HCT116 (cell line): ENCODE results near the gene CFAP410. TPM values are rescaled to one million over a fixed set of nuclear protein-coding genes. Genes with fewer than 3 reads are reported as not detected.

Experiments used
- ATAC-seq: fragments of 200-7000 bp; cut with Tn5 transposase; 2 replicates; pipeline ENCODE4 v1.9.1; 2020; ENCODE audit warnings: mild to moderate bottlenecking, moderate library complexity
- BruUV-seq: library from RNA; stranded (reverse); fragments of 400-500 nt; replicated peaks from 2 replicates; lab custom pipeline; 2021; lab: Mats Ljungman, UMichigan
- CTCF ChIA-PET: fragments of 300-600 bp; sonication (Branson Sonifier 250); formaldehyde crosslinking; loops from one replicate; lab custom pipeline; 2021; ENCODE audit warnings: antibody characterized with exemption; lab: Charles Lee
- POLR2A ChIA-PET: fragments of 300-600, 350-600 bp; sonication (Branson Sonifier 250); formaldehyde crosslinking; loops from one replicate; lab custom pipeline; 2021; ENCODE audit warnings: antibody characterized with exemption; lab: Charles Lee
- RAD21 ChIA-PET, 2 experiments: fragments of 300-600 bp; sonication (Branson Sonifier 250); formaldehyde crosslinking; loops; one replicate each; lab custom pipeline; 2023; ENCODE audit warnings: low total read pairs in 2 of 2; ENCODE audit not compliant: uncharacterized antibody in 2 of 2, unreplicated experiment in 2 of 2, low non-redundant PET in 1 of 2; lab: Charles Lee
- DNase-seq: peaks from one replicate; pipeline ENCODE4 v3.0.0-alpha.2; 2010; ENCODE audit warnings: low read depth, low spot score
- H2AFZ ChIP-seq: fragments of 200-600 bp; shearing (Covaris generic), sonication (generic); 2 replicates; pipeline ENCODE4 v1.6.1; 2017; ENCODE audit warnings: low read depth, mixed run types, mixed read lengths, antibody characterized with exemption, low read length; ENCODE audit not compliant: poor library complexity, severe bottlenecking
- H3K27ac ChIP-seq: 2 replicates; pipeline ENCODE4 v1.5.1; 2012; ENCODE audit warnings: low read depth, low read length
- H3K27me3 ChIP-seq: fragments of 200-600 bp; sonication (generic); 2 replicates; pipeline ENCODE4 v1.6.1; 2016; ENCODE audit warnings: mixed run types, low read length, mixed read lengths; ENCODE audit not compliant: insufficient read depth
- H3K36me3 ChIP-seq, 2 experiments: fragments of 200-500 bp in 1 of 2; fragments of 200-600 bp in 1 of 2; sonication (Bioruptor generic) in 1 of 2; sonication (generic) in 1 of 2; 2 replicates each; pipeline versions ENCODE4 v1.5.1 to v1.6.1; 2014 to 2016; ENCODE audit warnings: low read length in 2 of 2, inconsistent platforms in 1 of 2, mixed read lengths in 1 of 2, mixed run types in 1 of 2; ENCODE audit not compliant: insufficient read depth in 2 of 2, control insufficient read depth in 1 of 2
- H3K4me1 ChIP-seq, 2 experiments: fragments of 200-600 bp in 1 of 2; sonication (generic) in 1 of 2; 2 replicates each; pipeline versions ENCODE4 v1.5.1 to v1.6.1; 2012 to 2017; ENCODE audit warnings: low read length in 2 of 2, inconsistent platforms in 1 of 2, mild to moderate bottlenecking in 1 of 2, mixed read lengths in 1 of 2, mixed run types in 1 of 2, moderate library complexity in 1 of 2; ENCODE audit not compliant: insufficient read depth in 2 of 2, control insufficient read depth in 1 of 2
- H3K4me2 ChIP-seq: fragments of 200-600 bp; sonication (generic); 2 replicates; pipeline ENCODE4 v1.6.1; 2017; ENCODE audit warnings: mixed run types, low read length, mixed read lengths
- H3K4me3 ChIP-seq, 2 experiments: fragments of 200-600 bp in 1 of 2; sonication (generic) in 1 of 2; replicated peaks in 1 of 2; 2 replicates each; pipeline ENCODE4 v1.5.1; 2011 to 2016; ENCODE audit warnings: low read length in 2 of 2, control low read depth in 1 of 2, low read depth in 1 of 2, mild to moderate bottlenecking in 1 of 2, mixed read lengths in 1 of 2, mixed run types in 1 of 2
- H3K79me2 ChIP-seq: fragments of 200-600 bp; sonication (generic); 2 replicates; pipeline ENCODE4 v1.6.1; 2017; ENCODE audit warnings: mild to moderate bottlenecking, mixed run types, low read length, moderate library complexity, mixed read lengths; ENCODE audit not compliant: insufficient read depth
- H3K9ac ChIP-seq: fragments of 200-600 bp; sonication (generic); 2 replicates; pipeline ENCODE4 v1.6.1; 2016; ENCODE audit warnings: low read length, mixed read lengths
- H3K9me2 ChIP-seq: fragments of 200-600 bp; sonication (generic), shearing (Covaris generic); 2 replicates; pipeline ENCODE4 v1.6.1; 2017; ENCODE audit warnings: mixed run types, mild to moderate bottlenecking, moderate library complexity; ENCODE audit not compliant: insufficient read depth
- H3K9me3 ChIP-seq, 2 experiments: fragments of 200-500 bp in 1 of 2; fragments of 200-600 bp in 1 of 2; sonication (Bioruptor generic) in 1 of 2; sonication (generic) in 1 of 2; 2 replicates each; pipeline ENCODE4 v1.6.1; 2014 to 2017; ENCODE audit warnings: low read length in 2 of 2, mixed read lengths in 2 of 2, inconsistent platforms in 1 of 2, low read depth in 1 of 2, mild to moderate bottlenecking in 1 of 2, mixed run types in 1 of 2, moderate library complexity in 1 of 2; ENCODE audit not compliant: control insufficient read depth in 1 of 2, insufficient read depth in 1 of 2
- H4K20me1 ChIP-seq: fragments of 200-600 bp; sonication (generic), shearing (Covaris generic); 2 replicates; pipeline ENCODE4 v1.6.1; 2017; ENCODE audit warnings: mixed run types, mild to moderate bottlenecking, moderate library complexity; ENCODE audit not compliant: insufficient read depth
- CEBPB ChIP-seq: IDR thresholded peaks from 2 replicates; pipeline ENCODE4 v1.6.1; 2012; ENCODE audit warnings: low read depth
- EGR1 ChIP-seq: IDR thresholded peaks from 2 replicates; pipeline ENCODE4 v1.6.1; 2012; ENCODE audit warnings: low read depth
- ELF1 ChIP-seq: IDR thresholded peaks from 2 replicates; pipeline ENCODE4 v1.6.1; 2012; ENCODE audit warnings: low read depth, borderline replicate concordance
- EZH2 ChIP-seq: fragments of 200-600 bp; sonication (generic); IDR thresholded peaks from 2 replicates; pipeline ENCODE4 v1.6.1; 2017; ENCODE audit warnings: antibody characterized with exemption, mixed run types
- EZH2phosphoT487 ChIP-seq: fragments of 200-600 bp; IDR thresholded peaks from 2 replicates; pipeline ENCODE4 v1.6.1; 2018; ENCODE audit warnings: antibody characterized with exemption, borderline replicate concordance
- FOSL1 ChIP-seq: IDR thresholded peaks from 2 replicates; pipeline ENCODE4 v1.6.1; 2012; ENCODE audit warnings: low read depth
- POLR2A ChIP-seq: IDR thresholded peaks from 2 replicates; pipeline ENCODE4 v1.7.0; 2011; ENCODE audit warnings: borderline replicate concordance; ENCODE audit not compliant: insufficient read depth, insufficient read length; ENCODE audit errors: extremely low read depth
- SIN3A ChIP-seq: IDR thresholded peaks from 2 replicates; pipeline ENCODE4 v1.6.1; 2012; ENCODE audit warnings: low read depth
- SP1 ChIP-seq: IDR thresholded peaks from 2 replicates; pipeline ENCODE4 v1.6.1; 2012; ENCODE audit warnings: low read depth
- SRF ChIP-seq: IDR thresholded peaks from 2 replicates; pipeline ENCODE4 v1.6.1; 2012; ENCODE audit warnings: low read depth
- TCF7L2 ChIP-seq: IDR thresholded peaks from 2 replicates; pipeline ENCODE4 v1.7.0; 2011; ENCODE audit warnings: borderline replicate concordance, inconsistent platforms; ENCODE audit not compliant: insufficient read depth, insufficient read length; ENCODE audit errors: extremely low read depth
- YY1 ChIP-seq: IDR thresholded peaks from 2 replicates; pipeline ENCODE4 v1.6.1; 2011; ENCODE audit warnings: low read length, low read depth, moderate library complexity, mild to moderate bottlenecking; ENCODE audit not compliant: insufficient replicate concordance; ENCODE audit errors: extremely low read depth
- ZNF274 ChIP-seq: fragments of 200-500 bp; sonication (Bioruptor generic); IDR thresholded peaks from 2 replicates; pipeline ENCODE4 v1.6.1; 2014; ENCODE audit warnings: mild to moderate bottlenecking, low read depth, low read length, inconsistent platforms
- intact Hi-C: fragments of 100-400 bp; cut with micrococcal nuclease; formaldehyde crosslinking; loops from 2 replicates; pipeline ENCODE4 v1.10.0; 2022
- total RNA-seq: library from RNA; stranded (reverse); gene quantifications from one replicate; pipeline ENCODE4 v1.2.1, GENCODE V29; 2021; ENCODE audit not compliant: unreplicated experiment
- TF ChIP-seq, protein P1 (sequence below), 3 experiments: fragments of 200-600 bp in 1 of 3; sonication (generic) in 1 of 3; IDR thresholded peaks in 2 of 3; conservative IDR thresholded peaks in 1 of 3; 2 replicates each; pipeline ENCODE4 v1.5.1; 2012 to 2017; ENCODE audit warnings: low read depth in 2 of 3, low read length in 2 of 3, antibody characterized with exemption in 1 of 3, borderline replicate concordance in 1 of 3, control low read depth in 1 of 3, mild to moderate bottlenecking in 1 of 3, mixed read lengths in 1 of 3, mixed run types in 1 of 3, moderate library complexity in 1 of 3; ENCODE audit not compliant: insufficient read depth in 1 of 3
- TF ChIP-seq, protein P2 (sequence below): IDR thresholded peaks from 2 replicates; pipeline ENCODE4 v1.6.1; 2012

The CFAP410 gene
- total RNA-seq, 1 experiment from 2014 or later: 15.3 TPM

DNA sequence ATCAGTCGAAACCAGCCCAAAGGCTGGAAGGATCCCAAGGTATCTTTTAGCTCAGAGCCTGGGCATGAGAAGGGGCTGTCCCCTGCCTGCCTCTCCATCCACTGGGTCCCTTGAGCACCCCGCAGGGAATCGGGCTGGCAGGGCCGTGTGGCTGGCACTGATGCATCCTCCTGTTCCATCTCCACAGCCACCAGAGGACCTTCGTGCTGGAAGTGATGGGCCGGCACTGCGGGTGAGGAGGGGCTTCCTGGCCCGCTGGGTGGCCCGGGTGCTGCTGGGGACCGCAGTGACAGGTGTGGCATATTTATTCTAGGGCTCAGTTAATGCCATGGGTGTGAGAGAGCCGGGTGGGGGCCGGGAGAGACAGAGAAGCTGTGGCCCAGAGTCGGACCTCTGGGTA, 25.7 kb downstream of the CFAP410 start:
- no peaks in the 10 kb centered on the region for H3K9me2 ChIP-seq
- CTCF ChIA-PET: no interaction called here
- BruUV-seq: no TSS peak
- H3K27me3 ChIP-seq: no peaks in the 10 kb centered on the region
- POLR2A ChIA-PET: no interaction called here
- H3K9ac ChIP-seq: no peak overlapping the region
- H3K4me3 ChIP-seq: no peak overlapping the region
- no peak for DNase-seq
- peaks cover 7 to 22% of the 10 kb centered on the region in 2 experiments; a peak in 3 of 4 replicates for H3K36me3 ChIP-seq
- no peak for TF ChIP-seq SIN3A
- TF ChIP-seq, protein P1, sequence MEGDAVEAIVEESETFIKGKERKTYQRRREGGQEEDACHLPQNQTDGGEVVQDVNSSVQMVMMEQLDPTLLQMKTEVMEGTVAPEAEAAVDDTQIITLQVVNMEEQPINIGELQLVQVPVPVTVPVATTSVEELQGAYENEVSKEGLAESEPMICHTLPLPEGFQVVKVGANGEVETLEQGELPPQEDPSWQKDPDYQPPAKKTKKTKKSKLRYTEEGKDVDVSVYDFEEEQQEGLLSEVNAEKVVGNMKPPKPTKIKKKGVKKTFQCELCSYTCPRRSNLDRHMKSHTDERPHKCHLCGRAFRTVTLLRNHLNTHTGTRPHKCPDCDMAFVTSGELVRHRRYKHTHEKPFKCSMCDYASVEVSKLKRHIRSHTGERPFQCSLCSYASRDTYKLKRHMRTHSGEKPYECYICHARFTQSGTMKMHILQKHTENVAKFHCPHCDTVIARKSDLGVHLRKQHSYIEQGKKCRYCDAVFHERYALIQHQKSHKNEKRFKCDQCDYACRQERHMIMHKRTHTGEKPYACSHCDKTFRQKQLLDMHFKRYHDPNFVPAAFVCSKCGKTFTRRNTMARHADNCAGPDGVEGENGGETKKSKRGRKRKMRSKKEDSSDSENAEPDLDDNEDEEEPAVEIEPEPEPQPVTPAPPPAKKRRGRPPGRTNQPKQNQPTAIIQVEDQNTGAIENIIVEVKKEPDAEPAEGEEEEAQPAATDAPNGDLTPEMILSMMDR (IDR thresholded peaks at IDR 0.05 in 2 of 3, conservative IDR thresholded peaks at IDR 0.05 in 1 of 3; ENCODE audit: borderline replicate concordance in 1 of 3, insufficient read depth in 1 of 3, low read depth in 2 of 3, low read length in 2 of 3): no peak
- TF ChIP-seq EGR1: no peak
- TF ChIP-seq TCF7L2: no peak
- no peak for TF ChIP-seq EZH2phosphoT487
- TF ChIP-seq CEBPB: no peak
- no peak for TF ChIP-seq SP1
- TF ChIP-seq SRF: no peak
- no peak for TF ChIP-seq ELF1
- TF ChIP-seq, protein P2, sequence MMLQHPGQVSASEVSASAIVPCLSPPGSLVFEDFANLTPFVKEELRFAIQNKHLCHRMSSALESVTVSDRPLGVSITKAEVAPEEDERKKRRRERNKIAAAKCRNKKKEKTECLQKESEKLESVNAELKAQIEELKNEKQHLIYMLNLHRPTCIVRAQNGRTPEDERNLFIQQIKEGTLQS: no peak
- no peak for TF ChIP-seq POLR2A
- TF ChIP-seq FOSL1: no peak
- no peak for TF ChIP-seq ZNF274
- TF ChIP-seq EZH2: no peak
- no peak for TF ChIP-seq YY1
- no peaks in the 10 kb centered on the region for H3K9me3 ChIP-seq
- H3K79me2 ChIP-seq: no peaks in the 10 kb centered on the region
- H3K4me1 ChIP-seq: no peaks in the 10 kb centered on the region
- no peak overlapping the region for H3K27ac ChIP-seq
- RAD21 ChIA-PET: no interaction called here
- intact Hi-C loops: no loop called here
- H2AFZ ChIP-seq: no peak overlapping the region
- H3K4me2 ChIP-seq: no peak overlapping the region
- no peaks in the 10 kb centered on the region for H4K20me1 ChIP-seq
- no peak for ATAC-seq
